OCI-LY1 (cell line): ENCODE data around the gene RAD23B.

Experiments
- H2AFZ ChIP-seq: fragments of 200-600 bp; sonication (generic), shearing (Covaris generic); 2 replicates; pipeline ENCODE4 v1.6.0; 2014; ENCODE audit warnings: antibody characterized with exemption, mild to moderate bottlenecking, low read length
- H3F3A ChIP-seq: fragments of 200-600 bp; sonication (generic), shearing (Covaris generic); 2 replicates; pipeline ENCODE4 v1.6.0; 2014; ENCODE audit warnings: mild to moderate bottlenecking, antibody characterized with exemption, low read length, moderate library complexity; ENCODE audit not compliant: insufficient read depth
- H3K27ac ChIP-seq: fragments of 200-600 bp; sonication (generic); 2 replicates; pipeline ENCODE4 v1.5.1; 2014; ENCODE audit warnings: low read length, mixed run types, mild to moderate bottlenecking, low read depth; ENCODE audit not compliant: poor library complexity, severe bottlenecking
- H3K27me3 ChIP-seq: fragments of 200-600 bp; sonication (generic); 2 replicates; pipeline ENCODE4 v1.6.0; 2014; ENCODE audit warnings: antibody characterized with exemption, mild to moderate bottlenecking, low read length, moderate library complexity; ENCODE audit not compliant: insufficient read depth
- H3K36me3 ChIP-seq: fragments of 200-600 bp; sonication (generic); 2 replicates; pipeline ENCODE4 v1.6.1; 2014; ENCODE audit warnings: mild to moderate bottlenecking, antibody characterized with exemption, low read length, moderate library complexity, mixed read lengths; ENCODE audit not compliant: insufficient read depth
- H3K4me1 ChIP-seq: fragments of 200-600 bp; sonication (generic); 2 replicates; pipeline ENCODE4 v1.5.1; 2014; ENCODE audit warnings: mild to moderate bottlenecking, low read length, moderate library complexity; ENCODE audit not compliant: insufficient read depth, severe bottlenecking
- H3K4me2 ChIP-seq: fragments of 200-600 bp; sonication (generic), shearing (Covaris generic); 2 replicates; pipeline ENCODE4 v1.6.1; 2014; ENCODE audit warnings: low read length
- H3K4me3 ChIP-seq: fragments of 200-600 bp; sonication (generic); 2 replicates; pipeline ENCODE4 v1.5.1; 2014; ENCODE audit warnings: low read length, low read depth, mild to moderate bottlenecking, mixed read lengths; ENCODE audit not compliant: poor library complexity, severe bottlenecking
- H3K79me2 ChIP-seq: fragments of 200-600 bp; shearing (Covaris generic); 2 replicates; pipeline ENCODE4 v1.6.1; 2016; ENCODE audit warnings: mixed run types, low read length, mixed read lengths; ENCODE audit not compliant: insufficient read depth
- H3K9ac ChIP-seq: fragments of 200-600 bp; sonication (generic), shearing (Covaris generic); 2 replicates; pipeline ENCODE4 v1.6.1; 2014; ENCODE audit warnings: mild to moderate bottlenecking, low read length, mixed read lengths
- H3K9me2 ChIP-seq: fragments of 200-600 bp; sonication (generic), shearing (Covaris generic); 2 replicates; pipeline ENCODE4 v1.6.1; 2014; ENCODE audit warnings: low read depth, mild to moderate bottlenecking, low read length, mixed read lengths
- H3K9me3 ChIP-seq: fragments of 200-600 bp; shearing (Covaris generic); 2 replicates; pipeline ENCODE4 v1.6.1; 2014; ENCODE audit warnings: low read length, mixed read lengths
- H4K20me1 ChIP-seq: fragments of 200-600 bp; sonication (generic), shearing (Covaris generic); 2 replicates; pipeline ENCODE4 v1.6.0; 2016; ENCODE audit warnings: mild to moderate bottlenecking, low read length; ENCODE audit not compliant: insufficient read depth
- CTCF ChIP-seq: fragments of 200-600 bp; sonication (generic), shearing (Covaris generic); IDR thresholded peaks from 2 replicates; pipeline ENCODE4 v1.5.1; 2017; ENCODE audit warnings: mild to moderate bottlenecking, antibody characterized with exemption, low read length, moderate library complexity, mixed read lengths
- EZH2 ChIP-seq: fragments of 200-600 bp; sonication (generic), shearing (Covaris generic); IDR thresholded peaks from 2 replicates; pipeline ENCODE4 v1.8.0; 2017; ENCODE audit warnings: borderline replicate concordance, mixed run types, mild to moderate bottlenecking, antibody characterized with exemption, low read length, moderate library complexity, mixed read lengths

Gene RAD23B

GRCh38 chr9:107358986-107359385, 75.9 kb downstream of the RAD23B start:
- H3K27me3 ChIP-seq, result no peaks in the 10 kb centered on the region
- H3K4me2 ChIP-seq, result no peak overlapping the region
- no peaks in the 10 kb centered on the region for H4K20me1 ChIP-seq
- H3K4me3 ChIP-seq, result no peak overlapping the region
- TF ChIP-seq CTCF (no peak), EZH2 (no peak)
- H3K9ac ChIP-seq, result no peak overlapping the region
- no peaks in the 10 kb centered on the region for H3K4me1 ChIP-seq
- no peaks in the 10 kb centered on the region for H3K36me3 ChIP-seq
- H3K9me3 ChIP-seq, result no peaks in the 10 kb centered on the region
- H3F3A ChIP-seq, result no peaks in the 10 kb centered on the region
- no peak overlapping the region for H3K27ac ChIP-seq
- no peaks in the 10 kb centered on the region for H3K9me2 ChIP-seq
- H2AFZ ChIP-seq, result no peak overlapping the region
- H3K79me2 ChIP-seq, result no peaks in the 10 kb centered on the region

- TF ChIP-seq EZH2, result no peak
- no peak for TF ChIP-seq CTCF
- no peak overlapping the region for H2AFZ ChIP-seq
- H4K20me1 ChIP-seq, result no peaks in the 10 kb centered on the region
- no peak overlapping the region for H3K9ac ChIP-seq
- no peak overlapping the region for H3K27ac ChIP-seq
- no peaks in the 10 kb centered on the region for H3K9me3 ChIP-seq
- no peaks in the 10 kb centered on the region for H3K36me3 ChIP-seq
- no peak overlapping the region for H3K4me2 ChIP-seq
- no peaks in the 10 kb centered on the region for H3F3A ChIP-seq
- no peaks in the 10 kb centered on the region for H3K4me1 ChIP-seq
- H3K27me3 ChIP-seq, result no peaks in the 10 kb centered on the region
- no peaks in the 10 kb centered on the region for H3K9me2 ChIP-seq
- no peaks in the 10 kb centered on the region for H3K79me2 ChIP-seq
- H3K4me3 ChIP-seq, result no peak overlapping the region
Observed at GRCh38 chr9:107360098-107360497, 77.0 kb downstream of the RAD23B start.

GRCh38 chr9:107361816-107362215, 78.7 kb downstream of the RAD23B start:
- Histone ChIP-seq H3K27ac (no peak overlapping the region), H3K36me3 (no peaks in the 10 kb centered on the region), H2AFZ (no peak overlapping the region), H3K4me1 (no peaks in the 10 kb centered on the region), H3K9me3 (no peaks in the 10 kb centered on the region), H4K20me1 (no peaks in the 10 kb centered on the region), H3K4me3 (no peak overlapping the region), H3F3A (no peaks in the 10 kb centered on the region), H3K4me2 (no peak overlapping the region), H3K9me2 (no peaks in the 10 kb centered on the region), H3K9ac (no peak overlapping the region), H3K79me2 (no peaks in the 10 kb centered on the region), H3K27me3 (no peaks in the 10 kb centered on the region)
- TF ChIP-seq CTCF (no peak), EZH2 (no peak)
